GM11168 (cell line): ENCODE measurements around the gene NDUFB10.
"Not testable (repeated sequence)": the region's sequence is repeated elsewhere in the genome, so short reads cannot be mapped to it uniquely, and the experiment has no call there.

Experiments used
- in situ Hi-C: fragments of 300-500 bp; cut with MboI; formaldehyde crosslinking; loops from one replicate; pipeline ENCODE4 v1.12.0; 2022; ENCODE audit warnings: low sequenced_read_pairs; ENCODE audit not compliant: unreplicated experiment

NDUFB10 gene

DNA sequence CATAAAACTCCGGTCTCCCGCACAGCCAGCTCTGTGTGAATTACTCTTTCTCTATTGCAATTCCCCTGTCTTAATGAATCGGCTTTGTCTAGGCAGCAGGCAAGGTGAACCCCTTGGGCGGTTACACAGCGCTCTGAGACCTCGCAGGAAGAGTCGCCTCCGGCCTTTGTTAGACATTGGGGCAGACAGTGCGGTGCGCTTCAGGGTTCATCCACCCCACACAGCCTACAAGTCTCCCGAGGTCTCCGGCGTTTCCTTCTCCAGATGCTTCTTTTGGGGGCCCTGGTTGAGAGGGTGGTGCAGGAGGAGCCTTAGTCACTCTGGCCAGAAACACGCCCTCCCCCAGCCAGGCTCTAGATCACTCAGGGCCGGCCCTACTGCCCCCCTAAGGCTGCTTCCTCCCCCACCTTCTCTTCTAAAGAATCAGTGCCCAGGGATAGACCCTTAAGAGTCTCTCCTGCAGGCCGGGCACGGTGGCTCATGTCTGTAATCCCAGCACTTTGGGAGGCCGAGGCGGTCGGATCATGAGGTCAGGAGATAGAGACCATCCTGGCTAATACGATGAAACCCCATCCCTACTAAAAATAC is 14.6 kb upstream of the NDUFB10 start:
- in situ Hi-C loops = no loop called here

DNA sequence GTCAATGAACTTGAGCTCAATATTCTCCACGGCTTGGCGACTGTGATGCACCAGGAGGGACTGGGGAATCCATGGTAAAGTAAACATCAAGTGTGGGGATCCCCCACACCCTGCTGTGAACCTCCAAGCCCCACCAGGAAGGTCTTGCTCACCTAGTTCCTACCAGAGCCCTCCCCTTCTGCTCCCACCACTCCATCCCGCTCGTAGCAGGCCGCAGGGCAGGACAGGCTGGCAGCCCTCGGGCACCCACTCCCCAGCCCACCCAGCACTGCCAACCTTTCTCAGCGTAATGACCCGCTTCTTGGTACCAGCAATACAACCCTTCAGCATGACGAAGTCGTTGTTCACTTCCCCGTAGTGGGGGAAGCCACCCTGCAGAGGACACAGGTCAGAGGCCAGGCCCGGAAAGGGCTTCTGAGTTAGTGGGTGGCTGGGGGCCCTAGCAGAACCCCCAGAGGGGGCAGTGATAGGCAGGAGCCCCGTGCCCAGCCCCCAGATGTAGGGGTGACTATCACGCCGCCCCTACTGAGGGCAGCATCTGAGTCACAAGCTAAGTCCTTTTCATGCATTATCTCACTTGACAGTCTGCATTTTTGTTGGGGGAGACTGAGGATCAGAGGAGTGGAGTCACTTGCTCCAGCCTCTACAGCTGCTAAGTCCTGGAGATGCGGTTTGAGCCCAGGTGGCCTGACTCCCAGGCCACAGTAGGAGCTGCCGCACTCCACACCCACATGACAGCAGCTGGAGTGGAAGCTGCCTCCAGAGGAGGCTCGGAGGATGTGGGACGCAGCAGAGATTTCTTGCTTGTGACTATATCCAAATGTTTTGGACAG is 13.6 kb upstream of the NDUFB10 start:
- in situ Hi-C loops = no loop called here

DNA sequence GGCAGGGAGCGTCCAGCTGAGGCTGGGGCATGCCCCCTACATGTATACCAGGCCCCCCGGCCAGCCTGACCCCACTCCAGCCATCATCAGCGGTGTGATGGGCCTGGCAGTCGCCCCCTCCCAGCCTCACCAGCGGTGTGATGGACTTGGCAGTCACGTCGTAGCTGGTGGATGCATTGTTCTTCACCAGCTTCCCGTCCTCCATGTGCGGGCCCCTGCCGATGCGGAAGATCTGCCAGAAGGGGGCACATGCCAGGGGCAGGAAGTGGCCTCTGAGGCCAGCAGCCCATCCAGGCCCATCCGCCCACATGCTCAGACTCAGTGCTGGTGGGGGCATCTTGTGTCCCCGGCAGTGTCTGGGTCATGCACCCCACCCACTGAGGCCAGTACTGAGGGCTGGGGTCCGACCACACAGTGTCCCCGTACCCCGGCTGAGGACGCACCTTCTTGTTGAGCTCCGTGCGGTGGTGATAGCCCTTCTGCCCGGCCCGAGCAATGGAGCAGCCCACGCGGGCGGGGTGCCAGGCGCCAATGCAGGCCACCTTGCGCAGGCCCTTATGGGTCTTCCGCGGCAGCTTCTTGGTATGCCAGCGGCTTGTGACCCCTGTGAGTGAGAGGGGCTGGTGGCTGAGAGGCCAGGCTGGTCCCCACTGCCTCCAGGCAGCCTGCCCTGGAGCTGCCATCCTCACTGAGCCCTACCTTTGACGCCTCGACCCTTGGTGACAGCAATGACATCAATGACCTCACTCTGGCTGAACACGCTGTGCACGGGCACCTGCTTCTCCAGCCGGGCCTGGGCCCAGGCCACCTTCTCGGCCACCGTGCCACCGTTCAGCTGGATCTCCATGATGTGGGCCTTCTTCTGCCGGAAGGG is 12.6 kb upstream of the NDUFB10 start:
- in situ Hi-C loops = no loop called here

DNA sequence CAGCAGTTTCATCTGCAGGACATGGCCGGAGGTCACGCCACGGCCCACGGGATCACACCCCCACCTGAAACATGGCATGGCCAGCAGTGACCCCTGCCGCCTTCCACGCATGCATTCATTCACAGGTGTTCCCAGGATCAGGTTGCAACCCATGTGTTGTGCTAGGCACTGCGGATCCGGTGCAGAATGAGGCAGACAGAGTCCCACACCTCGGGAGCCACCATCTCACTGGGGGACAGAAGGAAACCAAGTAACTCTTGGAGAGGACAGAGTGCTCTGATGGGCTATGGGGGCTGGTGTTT is 12.0 kb upstream of the NDUFB10 start:
- in situ Hi-C loops = no loop called here

DNA sequence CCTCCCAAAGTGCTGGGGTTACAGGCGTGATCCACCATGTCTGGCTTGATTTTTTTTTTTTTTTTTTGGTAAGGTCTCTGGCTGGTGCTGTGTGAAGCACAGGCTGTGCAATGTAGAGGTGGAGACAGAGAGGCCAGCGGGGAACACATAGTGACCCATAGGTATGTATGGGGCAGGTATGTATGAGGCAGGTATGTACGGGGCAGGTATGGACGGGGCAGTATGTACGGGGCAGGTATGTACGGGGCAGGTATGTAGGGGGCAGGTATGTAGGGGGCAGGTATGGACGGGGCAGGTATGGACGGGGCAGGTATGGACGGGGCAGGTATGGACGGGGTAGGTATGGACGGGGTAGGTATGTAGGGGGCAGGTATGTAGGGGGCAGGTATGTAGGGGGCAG is 9.8 kb upstream of the NDUFB10 start:
- in situ Hi-C loops = no loop called here

DNA sequence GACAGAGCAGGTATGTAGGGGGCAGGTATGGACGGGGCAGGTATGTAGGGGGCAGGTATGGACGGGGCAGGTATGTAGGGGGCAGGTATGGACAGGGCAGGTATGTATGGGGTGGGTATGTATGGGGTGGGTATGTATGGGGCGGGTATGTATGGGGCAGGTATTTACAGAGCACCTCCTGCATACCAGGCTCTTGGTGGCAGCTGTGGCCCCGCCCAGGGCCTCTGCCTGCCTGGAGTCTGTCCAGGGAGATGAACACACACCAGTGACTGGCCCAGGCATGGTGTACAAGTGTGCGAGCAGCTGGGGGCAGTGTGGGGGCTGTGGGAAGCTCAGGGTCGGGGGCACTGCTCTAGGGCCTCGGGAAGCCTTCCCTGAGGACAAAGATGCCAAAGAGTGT is 9.3 kb upstream of the NDUFB10 start:
- in situ Hi-C loops = loop anchor here (10.0 kb wide), 1 partner anchor 1605 kb away; no protein-coding TSS in a partner anchor

DNA sequence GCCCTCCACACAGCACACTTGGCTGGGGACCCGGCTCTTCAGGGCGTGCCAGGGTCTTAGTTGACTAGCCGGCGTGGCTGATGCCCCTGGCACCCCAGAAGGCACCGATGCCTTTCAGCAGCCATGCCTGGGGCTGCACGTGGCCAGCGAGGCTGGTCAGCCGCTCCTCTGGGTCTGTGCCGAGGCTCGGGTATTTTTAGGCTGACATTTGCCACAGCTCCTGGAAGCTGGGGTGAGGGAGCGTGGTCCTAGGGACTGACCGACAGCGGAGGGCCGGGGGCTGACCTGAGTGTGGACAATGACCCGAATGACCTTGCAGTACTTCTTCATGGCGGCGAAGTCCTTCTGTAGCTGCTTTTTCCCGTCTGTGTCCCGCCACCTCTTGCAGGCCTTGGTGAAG is 8.8 kb upstream of the NDUFB10 start:
- in situ Hi-C loops = loop anchor here (10.0 kb wide), 1 partner anchor 1606 kb away; no protein-coding TSS in a partner anchor

DNA sequence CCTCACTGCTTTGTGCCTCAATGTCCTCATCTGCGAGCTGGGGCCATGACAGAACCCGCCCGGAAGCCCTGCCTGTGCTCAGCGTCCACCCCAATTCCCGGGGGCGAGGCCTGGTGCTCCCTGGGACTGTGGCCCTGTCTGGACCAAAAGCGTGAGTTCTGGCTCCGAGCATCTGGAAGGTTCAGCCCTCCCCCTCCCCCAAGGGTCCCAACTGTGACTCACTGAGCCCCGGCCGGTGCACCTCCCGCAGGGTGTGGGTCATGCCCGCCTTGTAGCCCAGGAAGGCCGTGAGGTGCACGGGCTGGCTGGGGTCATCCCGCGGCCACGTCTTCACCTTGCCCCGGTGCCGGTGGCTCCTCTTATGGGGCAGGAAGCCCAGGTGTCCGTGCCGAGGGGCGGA is 5.6 kb upstream of the NDUFB10 start:
- in situ Hi-C loops = loop anchor here (10.0 kb wide), 1 partner anchor 1609 kb away; no protein-coding TSS in a partner anchor

DNA sequence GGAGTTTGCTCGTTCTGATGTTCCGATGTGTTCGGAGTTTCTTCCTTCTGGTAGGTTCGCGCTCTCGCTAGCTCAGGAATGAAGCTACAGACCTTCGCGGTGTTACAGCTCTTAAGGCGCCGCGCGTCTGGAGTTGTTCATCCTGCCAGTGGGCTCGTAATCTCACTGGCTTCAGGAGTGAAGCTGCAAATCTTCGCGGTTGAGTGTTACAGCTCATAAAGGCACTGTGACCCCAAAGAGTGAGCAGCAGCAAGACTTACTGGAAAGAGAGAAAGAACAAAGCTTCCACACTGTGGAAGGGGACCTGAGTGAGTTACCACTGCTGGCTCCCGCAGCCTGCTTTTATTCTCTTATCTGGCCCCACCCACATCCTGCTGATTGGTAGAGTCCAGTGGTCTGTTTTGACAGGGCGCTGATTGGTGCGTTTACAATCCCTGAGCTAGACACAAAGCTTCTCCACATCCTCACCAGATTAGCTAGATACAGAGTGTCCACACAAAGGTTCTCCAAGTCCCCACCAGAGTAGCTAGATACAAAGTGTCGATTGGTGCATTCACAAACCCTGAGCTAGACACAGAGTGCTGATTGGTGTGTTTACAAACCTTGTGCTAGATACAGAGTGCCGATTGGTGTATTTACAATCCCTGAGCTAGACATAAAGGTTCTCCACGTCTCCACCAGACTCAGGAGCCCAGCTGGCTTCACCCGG is 1.8 kb upstream of the NDUFB10 start:
- in situ Hi-C loops = loop anchor here (10.0 kb wide), 1 partner anchor 1613 kb away; no protein-coding TSS in a partner anchor

DNA sequence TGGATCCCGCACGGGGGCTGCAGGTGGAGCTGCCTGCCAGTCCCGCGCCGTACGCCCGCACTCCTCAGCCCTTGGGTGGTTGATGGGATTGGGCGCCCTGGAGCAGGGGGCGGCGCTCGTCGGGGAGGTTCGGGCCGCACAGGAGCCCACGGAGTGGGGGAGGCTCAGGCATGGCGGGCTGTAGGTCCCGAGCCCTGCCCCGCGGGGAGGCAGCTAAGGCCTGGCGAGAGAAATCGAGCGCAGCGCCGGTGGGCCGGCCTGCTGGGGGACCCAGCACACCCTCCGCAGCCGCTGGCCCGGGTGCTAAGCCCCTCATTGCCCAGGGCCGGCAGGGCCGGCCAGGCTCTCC is 1.2 kb upstream of the NDUFB10 start:
- in situ Hi-C loops = loop anchor here (10.0 kb wide), 1 partner anchor 1613 kb away; no protein-coding TSS in a partner anchor

DNA sequence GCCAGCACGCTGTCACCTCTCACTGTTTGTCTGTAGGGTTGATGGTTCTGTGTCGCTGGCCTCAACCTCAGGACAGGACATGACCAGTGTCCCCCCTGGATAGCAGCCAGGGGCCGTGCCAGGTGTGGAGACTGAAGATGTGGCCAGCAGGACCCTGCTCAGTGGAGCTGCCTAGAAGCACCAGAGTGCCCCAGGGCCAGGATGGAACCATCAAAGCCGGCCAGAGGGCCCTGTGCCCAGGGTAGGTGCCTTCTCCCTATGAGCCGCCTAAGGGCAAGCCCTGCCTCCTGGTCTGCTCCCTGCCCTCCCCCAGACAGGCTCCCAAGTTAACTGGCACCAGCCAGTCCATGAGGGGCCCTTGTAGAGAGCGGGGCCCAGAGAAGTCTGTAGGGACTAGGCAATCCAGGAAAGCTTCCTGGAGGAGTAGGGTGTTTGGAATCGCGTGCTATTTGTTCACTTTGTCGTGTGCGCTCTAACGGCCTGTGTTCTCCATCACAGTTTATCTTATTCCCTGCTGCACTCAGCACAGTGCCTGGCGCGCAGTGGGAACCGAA is 546 bp upstream of the NDUFB10 start:
- in situ Hi-C loops = loop anchor here (10.0 kb wide), 1 partner anchor 1614 kb away; no protein-coding TSS in a partner anchor

DNA sequence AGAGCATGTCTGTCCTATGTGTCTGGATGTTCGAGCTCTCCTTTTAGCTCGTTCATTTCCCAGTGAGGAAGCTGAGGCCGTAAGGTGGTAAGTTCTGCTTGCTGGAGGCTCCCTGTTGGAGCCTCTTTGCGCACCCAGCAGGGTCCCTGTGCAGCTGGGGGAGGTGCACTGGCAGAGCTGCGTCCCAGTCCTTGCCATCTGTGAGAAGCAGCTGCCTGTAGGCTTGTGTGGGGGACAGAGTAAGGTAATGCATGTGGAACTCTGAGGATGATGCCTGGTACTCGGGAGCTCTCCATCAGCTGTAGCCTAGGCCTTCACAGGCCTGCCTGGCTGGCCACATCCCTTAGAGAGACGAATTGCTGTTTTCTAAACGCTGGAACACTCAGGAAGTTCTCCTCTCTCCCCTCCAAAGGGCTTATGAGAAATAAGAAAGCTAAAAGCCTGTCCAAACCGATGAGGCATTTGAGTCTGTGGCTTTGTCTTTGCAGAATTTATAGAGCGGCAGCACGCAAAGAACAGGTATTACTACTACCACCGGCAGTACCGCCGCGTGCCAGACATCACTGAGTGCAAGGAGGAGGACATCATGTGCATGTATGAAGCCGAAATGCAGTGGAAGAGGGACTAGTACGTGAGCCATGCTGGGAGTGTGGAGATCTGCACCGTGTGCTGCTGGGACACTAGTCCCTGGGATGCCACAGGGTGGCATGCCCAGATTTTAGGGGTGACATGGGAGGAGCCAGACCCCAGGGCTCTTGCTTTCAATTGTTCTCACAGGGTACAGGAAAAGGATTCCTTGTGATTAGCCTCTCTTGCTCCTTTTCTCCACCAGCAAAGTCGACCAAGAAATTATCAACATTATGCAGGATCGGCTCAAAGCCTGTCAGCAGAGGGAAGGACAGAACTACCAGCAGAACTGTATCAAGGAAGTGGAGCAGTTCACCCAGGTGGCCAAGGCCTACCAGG is 1.6 kb downstream of the NDUFB10 start:
- in situ Hi-C loops = no loop called here

DNA sequence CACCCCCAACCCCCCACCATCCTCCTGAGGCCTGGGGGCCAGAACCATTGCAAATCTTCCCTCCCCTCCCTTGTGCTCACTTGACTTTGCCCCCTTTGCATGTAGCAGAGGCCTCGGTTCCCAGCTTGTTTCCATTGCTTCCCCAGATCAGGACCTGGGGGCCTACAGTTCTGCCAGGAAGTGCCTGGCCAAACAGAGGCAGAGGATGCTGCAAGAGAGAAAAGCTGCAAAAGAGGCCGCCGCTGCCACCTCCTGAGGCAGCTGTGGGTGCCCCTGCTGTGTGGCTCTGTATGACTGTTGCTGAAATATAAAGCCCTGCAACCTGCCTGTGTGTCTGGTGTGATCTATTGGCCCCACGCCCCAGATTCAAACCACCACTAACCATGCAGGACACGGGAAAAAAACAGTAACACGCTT is 2.3 kb downstream of the NDUFB10 start:
- in situ Hi-C loops = no loop called here

DNA sequence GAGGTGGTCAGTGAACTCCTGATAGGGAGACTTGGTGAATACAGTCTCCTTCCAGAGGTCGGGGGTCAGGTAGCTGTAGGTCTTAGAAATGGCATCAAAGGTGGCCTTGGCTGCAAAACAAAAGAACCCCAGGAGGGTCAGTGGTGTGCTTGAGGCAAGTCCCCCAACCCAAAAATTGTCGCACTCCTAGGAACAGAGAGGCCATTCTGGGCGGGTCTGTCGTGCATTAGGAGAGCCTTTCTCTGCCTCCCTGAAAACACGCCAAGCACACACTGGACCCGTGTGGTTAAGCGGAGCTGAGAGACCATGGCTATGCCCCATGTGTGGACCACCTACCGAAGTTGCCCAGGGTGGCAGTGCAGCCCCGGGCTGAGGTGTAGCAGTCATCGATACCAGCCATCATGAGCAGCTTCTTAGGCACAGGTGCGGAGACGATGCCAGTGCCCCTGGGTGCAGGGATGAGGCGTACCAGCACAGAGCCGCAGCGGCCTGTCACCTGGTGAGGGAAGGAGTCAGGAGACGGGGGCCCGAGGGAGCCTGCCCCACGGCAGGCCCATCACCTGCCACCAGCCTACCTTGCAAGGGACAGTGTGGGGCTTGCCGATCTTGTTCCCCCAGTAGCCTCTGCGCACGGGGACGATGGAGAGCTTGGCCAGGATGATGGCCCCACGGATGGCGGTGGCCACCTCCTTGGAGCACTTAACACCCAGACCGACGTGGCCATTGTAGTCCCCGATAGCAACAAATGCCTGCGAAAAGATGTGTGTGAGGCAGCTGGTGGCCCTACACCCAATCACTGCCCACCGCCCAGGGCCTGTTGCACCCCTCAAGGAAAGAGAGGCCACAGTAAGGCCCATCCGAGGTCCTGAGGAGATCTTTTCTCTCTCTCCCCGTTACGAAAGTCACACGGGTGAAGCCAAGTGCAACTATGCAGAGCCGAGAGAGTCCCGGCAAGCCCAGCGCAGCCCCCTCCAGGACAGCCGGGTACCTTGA is 3.1 kb downstream of the NDUFB10 start:
- in situ Hi-C loops = not testable (repeated sequence)

DNA sequence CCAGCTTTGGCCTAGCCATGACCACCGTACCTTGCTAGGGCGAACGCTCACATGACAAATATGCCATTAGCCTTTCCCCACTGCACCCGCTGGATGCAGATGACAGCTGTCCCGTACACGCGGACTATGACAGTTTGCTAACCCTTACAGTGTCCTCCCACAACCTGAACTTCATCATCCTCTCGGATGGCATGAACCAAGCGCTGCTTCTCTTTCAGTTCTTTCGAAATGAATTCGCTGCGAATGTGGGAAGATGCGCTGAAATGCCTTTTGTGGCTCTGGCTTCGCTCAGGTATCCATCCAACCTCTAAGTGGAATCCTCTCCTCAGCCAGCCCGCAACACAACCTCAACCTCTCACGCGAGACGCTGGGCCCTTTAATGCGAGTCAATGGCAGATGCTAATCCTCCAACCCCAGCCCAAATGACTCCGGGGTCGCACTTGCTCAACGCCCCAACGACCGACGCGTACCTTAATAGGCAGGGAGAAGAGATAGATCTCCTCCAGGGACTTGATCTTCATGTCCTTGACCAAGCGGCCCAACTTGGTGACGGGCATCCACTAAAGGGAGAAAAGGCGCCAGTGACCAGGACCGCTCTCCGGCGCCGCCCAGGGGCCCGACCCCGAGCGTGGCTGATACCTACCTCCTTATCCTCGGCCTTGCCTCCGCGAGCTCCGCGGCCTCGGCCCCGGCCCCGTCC is 4.6 kb downstream of the NDUFB10 start:
- in situ Hi-C loops = no loop called here

DNA sequence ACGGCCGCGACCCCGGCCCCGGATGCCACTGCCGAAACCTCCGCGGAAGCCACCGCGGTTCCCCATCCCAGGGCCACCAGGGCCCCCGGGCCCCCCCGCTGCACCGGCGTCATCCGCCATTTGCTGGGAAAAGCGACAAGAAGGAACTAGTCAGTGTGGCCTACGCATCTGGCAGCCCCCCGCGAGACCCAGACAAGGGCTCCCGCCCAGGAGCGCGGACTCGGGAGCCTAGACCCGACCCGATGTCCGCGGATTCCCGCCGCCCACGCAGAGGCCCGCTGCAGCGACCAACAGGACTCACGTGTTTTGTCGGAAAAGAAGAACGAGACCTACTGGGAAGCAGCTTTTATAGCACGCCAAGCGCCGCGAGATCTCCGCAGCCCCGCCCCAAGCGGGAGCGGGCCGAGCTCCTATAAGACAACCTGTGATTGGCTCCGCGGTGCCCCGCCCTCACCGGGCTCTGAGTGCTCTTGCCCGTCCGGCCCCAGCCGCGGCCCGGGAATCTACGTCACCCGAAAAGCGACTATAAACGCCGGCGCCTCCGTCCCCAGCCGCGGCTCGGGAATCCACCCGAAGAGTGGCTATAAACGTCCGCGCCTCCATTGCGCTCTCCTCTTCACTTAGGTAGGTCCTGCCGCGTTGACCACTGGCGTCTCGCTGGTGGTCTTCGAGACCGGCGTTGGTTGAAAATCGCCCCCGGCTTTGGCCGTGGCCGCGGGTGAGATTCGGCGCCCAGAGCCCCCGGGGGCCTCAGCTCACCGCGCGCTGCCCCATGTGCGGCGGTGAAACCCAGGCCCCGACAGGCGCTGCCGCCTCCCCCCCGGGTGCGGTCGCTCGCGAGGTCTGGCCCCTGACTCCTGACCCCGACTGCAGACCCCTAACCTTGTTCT is 5.4 kb downstream of the NDUFB10 start, which contains the start of gene RPS2:
Gene RPS2 (minus strand): TSS at position 321 of the 890 bp plus-strand sequence. CDS start 201 bp downstream, at position 120.
- in situ Hi-C loops = no loop called here
